ENCODE data around the gene SPEF1. TPM values are rescaled to one million over a fixed set of nuclear protein-coding genes. Genes with fewer than 3 reads are reported as not detected.

Gene SPEF1
- total and polyA plus RNA-seq, 2 of the 4 experiments (the other 2 are of a cell fraction) = 0.15 TPM; not detected in 1

- H3K9ac ChIP-seq (ENCODE audit: low read depth, low read length) = no peak overlapping the region
- no peak overlapping the region for H3K23ac ChIP-seq (ENCODE audit: low read depth, low read length)
- H3K27me3 ChIP-seq (ENCODE audit: control insufficient read depth, insufficient read depth, low read length) = no peaks in the 10 kb centered on the region
- H3K4me1 ChIP-seq (ENCODE audit: control insufficient read depth, insufficient read depth, low read length) = no peaks in the 10 kb centered on the region; the same call in 1 of the 2 replicates
- no peak overlapping the region for H3K14ac ChIP-seq (replicated peaks; ENCODE audit: low read depth, low read length)
- no peak overlapping the region for H3K56ac ChIP-seq (ENCODE audit: extremely low read depth, insufficient read depth, low read length)
- H4K8ac ChIP-seq (ENCODE audit: low read depth in 2 of 2, low read length in 2 of 2) = no peak overlapping the region
- no peak for ATAC-seq (ENCODE audit: low read depth)
- H3K27ac ChIP-seq (ENCODE audit: insufficient read depth, low read length) = no peak overlapping the region
- DNase-seq = no peak
- H4K91ac ChIP-seq (ENCODE audit: insufficient read depth, low read depth, low read length) = no peak overlapping the region
- H2BK20ac ChIP-seq (ENCODE audit: low read depth, low read length) = no peak overlapping the region
- H2AK5ac ChIP-seq (ENCODE audit: low read depth, low read length) = no peak overlapping the region
- H2BK120ac ChIP-seq (ENCODE audit: low read depth, low read length) = no peak overlapping the region
- H3K4me2 ChIP-seq (ENCODE audit: low read depth, low read length) = no peak overlapping the region
- H4K20me1 ChIP-seq (ENCODE audit: insufficient read depth, low read length) = peaks cover 9% of the 10 kb centered on the region; the same call in 1 of the 2 replicates
- intact Hi-C loops (cut with micrococcal nuclease) = no loop called here
- H4K5ac ChIP-seq (ENCODE audit: low read depth, low read length) = no peak overlapping the region
- BruUV-seq (replicated peaks) = no TSS peak
- H2BK15ac ChIP-seq (ENCODE audit: low read depth, low read length) = no peak overlapping the region
- WGBS, 2 experiments (ENCODE audit: extremely low coverage in 2 of 2, insufficient read length in 1 of 2) = 100% methylated on average over 2 of the region's 11 CpGs; no CpG with 5 or more reads in 1 of the 2 experiments
- H3K4ac ChIP-seq (ENCODE audit: low read depth, low read length) = no peak overlapping the region
- no peak overlapping the region for H3K18ac ChIP-seq (ENCODE audit: low read depth, low read length)
- H3K79me1 ChIP-seq (ENCODE audit: low read depth in 1 of 2, low read length in 2 of 2) = peaks cover 3 to 28% of the 10 kb centered on the region in 2 experiments; a peak in 3 of 4 replicates
- H2AFZ ChIP-seq (replicated peaks; ENCODE audit: low read length, poor library complexity) = peak overlapping the region; percentile 7
- in situ Hi-C loops (cut with MboI; ENCODE audit: low sequenced_read_pairs) = no loop called here
- H3K4me3 ChIP-seq (ENCODE audit: insufficient read depth, low read depth, low read length) = no peak overlapping the region
- no peak overlapping the region for H2BK5ac ChIP-seq (ENCODE audit: low read depth, low read length, poor library complexity, severe bottlenecking)
- H3K9me1 ChIP-seq (ENCODE audit: insufficient read depth, low read length) = peaks cover 5% of the 10 kb centered on the region
- POLR2A ChIA-PET (ENCODE audit: unreplicated experiment) = interaction anchor here (1.2 kb wide), 1 partner anchor 9 kb away, joined by 3 read pairs; no protein-coding TSS in a partner anchor
- H3K9me3 ChIP-seq (ENCODE audit: control insufficient read depth, insufficient read depth, low read length) = no peaks in the 10 kb centered on the region
- TF ChIP-seq RFX5 (IDR thresholded peaks at IDR 0.05; ENCODE audit: low read depth, low read length) = no peak
- TF ChIP-seq BHLHE40 (IDR thresholded peaks at IDR 0.05; ENCODE audit: low read depth, low read length) = no peak
- TF ChIP-seq NFE2L2 (IDR thresholded peaks at IDR 0.05; ENCODE audit: low read depth, low read length) = no peak
- TF ChIP-seq MAZ (IDR thresholded peaks at IDR 0.05; ENCODE audit: borderline replicate concordance, low read depth, low read length) = no peak
- no peak for TF ChIP-seq RCOR1 (IDR thresholded peaks at IDR 0.05; ENCODE audit: insufficient replicate concordance, low read length)
- dilution Hi-C loops (cut with HindIII; ENCODE audit: low sequenced_read_pairs, unreplicated experiment) = no loop called here
- peaks cover 9% of the 10 kb centered on the region; the same call in 1 of the 2 replicates for H3K36me3 ChIP-seq (ENCODE audit: control insufficient read depth, insufficient read depth, low read length)
- CTCF ChIA-PET = no interaction called here
- H2AK9ac ChIP-seq (replicated peaks; ENCODE audit: low read depth, low read length, poor library complexity) = no peak overlapping the region
Observed at GRCh38 chr20:3759884-3760283, 21.4 kb downstream of the SPEF1 start.

Data from IMR-90 (cell line).